ENCODE results near the gene RECK. TPM values are rescaled to one million over a fixed set of nuclear protein-coding genes. Genes with fewer than 3 reads are reported as not detected.

The RECK gene, protein sequence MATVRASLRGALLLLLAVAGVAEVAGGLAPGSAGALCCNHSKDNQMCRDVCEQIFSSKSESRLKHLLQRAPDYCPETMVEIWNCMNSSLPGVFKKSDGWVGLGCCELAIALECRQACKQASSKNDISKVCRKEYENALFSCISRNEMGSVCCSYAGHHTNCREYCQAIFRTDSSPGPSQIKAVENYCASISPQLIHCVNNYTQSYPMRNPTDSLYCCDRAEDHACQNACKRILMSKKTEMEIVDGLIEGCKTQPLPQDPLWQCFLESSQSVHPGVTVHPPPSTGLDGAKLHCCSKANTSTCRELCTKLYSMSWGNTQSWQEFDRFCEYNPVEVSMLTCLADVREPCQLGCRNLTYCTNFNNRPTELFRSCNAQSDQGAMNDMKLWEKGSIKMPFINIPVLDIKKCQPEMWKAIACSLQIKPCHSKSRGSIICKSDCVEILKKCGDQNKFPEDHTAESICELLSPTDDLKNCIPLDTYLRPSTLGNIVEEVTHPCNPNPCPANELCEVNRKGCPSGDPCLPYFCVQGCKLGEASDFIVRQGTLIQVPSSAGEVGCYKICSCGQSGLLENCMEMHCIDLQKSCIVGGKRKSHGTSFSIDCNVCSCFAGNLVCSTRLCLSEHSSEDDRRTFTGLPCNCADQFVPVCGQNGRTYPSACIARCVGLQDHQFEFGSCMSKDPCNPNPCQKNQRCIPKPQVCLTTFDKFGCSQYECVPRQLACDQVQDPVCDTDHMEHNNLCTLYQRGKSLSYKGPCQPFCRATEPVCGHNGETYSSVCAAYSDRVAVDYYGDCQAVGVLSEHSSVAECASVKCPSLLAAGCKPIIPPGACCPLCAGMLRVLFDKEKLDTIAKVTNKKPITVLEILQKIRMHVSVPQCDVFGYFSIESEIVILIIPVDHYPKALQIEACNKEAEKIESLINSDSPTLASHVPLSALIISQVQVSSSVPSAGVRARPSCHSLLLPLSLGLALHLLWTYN
- total RNA-seq = 25.1 and 26.9 TPM in 2 replicates

DNA sequence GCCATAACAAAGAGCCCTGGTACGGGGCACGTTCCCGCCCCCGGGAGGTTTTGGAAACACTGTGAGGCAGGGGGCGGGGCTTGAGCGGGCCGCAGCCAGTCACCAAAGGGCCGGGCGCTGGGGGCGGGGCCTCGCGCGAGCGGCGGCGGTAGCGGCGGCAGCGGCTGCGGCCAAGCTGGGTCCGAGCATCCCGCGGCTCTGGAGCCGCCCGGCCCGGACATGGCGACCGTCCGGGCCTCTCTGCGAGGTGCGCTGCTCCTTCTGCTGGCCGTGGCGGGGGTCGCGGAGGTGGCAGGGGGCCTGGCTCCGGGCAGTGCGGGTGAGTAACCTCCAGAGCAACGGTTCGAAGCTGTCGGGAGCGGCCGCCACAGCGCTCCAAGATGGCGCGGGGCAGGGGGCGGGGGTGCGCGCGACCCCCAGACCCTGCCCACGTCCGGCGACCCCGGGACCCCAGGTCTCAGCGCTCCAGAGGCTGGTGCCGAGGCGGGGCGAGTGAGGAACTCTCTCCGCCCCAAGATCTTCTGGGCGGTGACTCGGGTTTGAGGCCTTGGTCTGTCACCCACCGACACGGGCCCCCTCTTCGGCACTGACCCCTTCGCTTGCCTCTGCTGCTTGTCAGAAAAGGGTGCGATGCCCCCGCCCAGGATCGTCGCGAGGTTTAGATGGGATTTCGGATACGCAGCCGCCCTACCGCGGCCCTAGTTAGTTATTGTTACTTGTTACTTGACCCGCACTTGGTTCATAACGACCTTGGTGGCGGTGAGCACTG is at the start of gene RECK:
TSS of gene RECK (plus strand) at position 134 of the 769 bp plus-strand sequence. CDS start at position 220, 86 bp downstream.

DNA sequence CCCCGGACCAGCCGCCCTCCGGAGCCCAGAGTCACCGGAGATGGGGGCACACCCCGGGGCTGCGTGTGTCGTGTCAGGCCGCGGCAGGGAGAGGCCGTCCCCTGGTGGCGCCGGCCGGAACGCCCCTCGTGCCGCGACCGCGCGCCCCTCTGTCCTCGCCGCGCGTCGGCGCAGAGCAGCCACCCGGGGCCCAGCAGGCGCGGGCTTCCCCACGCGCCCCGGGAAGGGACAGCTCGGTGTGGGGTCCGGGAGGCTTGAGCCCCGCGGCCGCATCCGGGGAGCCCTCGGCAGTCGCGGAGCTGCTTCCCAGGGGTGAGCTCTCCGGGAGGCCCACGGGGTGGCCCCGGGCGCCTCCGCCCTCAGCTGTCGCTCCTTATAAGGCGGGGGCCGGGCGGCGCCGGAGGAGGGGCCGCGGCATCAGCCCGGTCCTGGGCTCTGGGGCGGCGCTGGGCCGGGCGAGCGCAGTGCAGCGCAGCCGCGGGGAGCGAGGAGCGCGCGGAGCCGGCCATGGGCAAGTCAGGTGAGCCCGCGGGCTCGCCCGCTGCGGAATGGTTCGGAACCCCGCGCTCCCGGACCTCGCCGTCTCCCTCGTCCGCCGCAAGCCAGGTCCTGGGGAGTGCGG is 99.7 kb downstream of the RECK start, which contains the start of gene GLIPR2:
TSS of gene GLIPR2 (plus strand) at position 462 of the 622 bp plus-strand sequence. CDS start at position 508, 46 bp downstream.

DNA sequence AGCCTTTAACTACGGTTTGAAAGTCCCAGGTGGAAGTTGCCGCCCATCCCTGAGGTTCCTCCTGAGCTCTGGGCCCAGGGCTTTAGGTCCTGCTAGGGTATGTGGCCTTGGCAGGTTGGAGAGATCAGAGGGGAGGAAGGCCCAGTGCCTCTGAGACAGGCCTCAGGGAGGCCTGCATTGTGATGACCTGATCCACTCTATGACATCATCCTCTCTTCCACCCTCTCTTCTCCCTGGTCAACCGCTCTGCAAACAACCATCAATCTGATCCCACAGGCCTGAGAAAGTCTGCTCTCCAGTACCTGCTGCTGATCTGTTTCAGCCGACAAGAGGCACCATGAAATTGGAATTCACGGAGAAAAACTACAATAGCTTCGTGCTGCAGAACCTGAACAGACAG is 132.5 kb downstream of the RECK start, which contains the start of gene CCIN:
TSS of gene CCIN (plus strand) at position 223 of the 400 bp plus-strand sequence. CDS start at position 338, 115 bp downstream.

Other genes with a start within 250 kb of the RECK start
- gene NPR2, start 245.3 kb upstream of the RECK start, total RNA-seq = 21.5 and 34.6 TPM in 2 replicates
- 1.7 TPM in 2 replicates for gene SPAG8, start 224.7 kb upstream of the RECK start, total RNA-seq
- 38.2 and 39.0 TPM in 2 replicates for gene HINT2, start 221.9 kb upstream of the RECK start, total RNA-seq
- gene FAM221B, start 208.2 kb upstream of the RECK start, total RNA-seq = not detected in 2 replicates
- gene TMEM8B, start 207.7 kb upstream of the RECK start, total RNA-seq = 2.0 and 3.0 TPM in 2 replicates
- not detected in 2 replicates for gene OR13J1, start 166.5 kb upstream of the RECK start, total RNA-seq
- gene HRCT1, start 130.7 kb upstream of the RECK start, total RNA-seq = 1.3 and 2.2 TPM in 2 replicates
- 0.12 and 0.26 TPM in 2 replicates for gene SPAAR, start 127.4 kb upstream of the RECK start, total RNA-seq
- gene OR2S2, start 78.8 kb upstream of the RECK start, total RNA-seq = not detected in 2 replicates
- 17.2 and 17.7 TPM in 2 replicates for gene GLIPR2, start 99.8 kb downstream of the RECK start, total RNA-seq
- gene CCIN, start 132.5 kb downstream of the RECK start, total RNA-seq = 0.50 and 0.92 TPM in 2 replicates
- gene CLTA, start 154.0 kb downstream of the RECK start, total RNA-seq = 287 and 345 TPM in 2 replicates
- gene GNE, start 221.5 kb downstream of the RECK start, total RNA-seq = 19.4 and 19.7 TPM in 2 replicates